ENCODE measurements around the gene RCCD1. TPM values are rescaled to one million over a fixed set of nuclear protein-coding genes. Genes with fewer than 3 reads are reported as not detected.
"Not testable (repeated sequence)": the region's sequence is repeated elsewhere in the genome, so short reads cannot be mapped to it uniquely, and the experiment has no call there.

Gene RCCD1
- polyA plus RNA-seq, 1 donor from 2014 or later = 4.5 TPM

DNA sequence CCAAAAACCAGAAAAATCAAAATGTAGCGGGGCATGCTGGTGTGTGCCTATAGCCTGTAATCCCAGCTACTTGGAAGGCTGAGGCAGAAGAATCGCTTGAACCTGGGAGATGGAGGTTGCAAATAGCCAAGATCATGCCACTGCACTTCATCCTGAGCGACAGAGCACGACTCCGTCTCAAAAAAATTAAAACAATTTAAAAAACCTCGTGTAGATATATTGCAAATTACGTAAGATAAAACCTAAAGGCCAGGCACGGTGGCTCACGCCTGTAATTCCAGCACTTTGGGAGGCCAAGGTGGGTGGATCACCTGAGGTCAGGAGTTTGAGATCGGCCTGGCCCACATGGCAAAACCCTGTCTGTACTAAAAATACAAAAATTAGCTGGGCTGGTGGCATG is 27.9 kb upstream of the RCCD1 start:
- H3K9ac ChIP-seq (ENCODE audit: low read length); H3K27me3 ChIP-seq (ENCODE audit: insufficient read depth, low read depth, low read length); H3K27ac ChIP-seq (ENCODE audit: low read length); H3K4me2 ChIP-seq (ENCODE audit: low read length); H4K20me1 ChIP-seq (ENCODE audit: insufficient read depth); H2AFZ ChIP-seq (ENCODE audit: low read depth, low read length); H3K9me2 ChIP-seq (ENCODE audit: insufficient read depth, low read length); H3F3A ChIP-seq (ENCODE audit: insufficient read depth, low read length, poor library complexity, severe bottlenecking); H3K36me3 ChIP-seq (ENCODE audit: insufficient read depth, low read length); H3K9me3 ChIP-seq (ENCODE audit: low read length); H3K79me2 ChIP-seq (replicated peaks; ENCODE audit: insufficient read depth, low read length); H3K4me3 ChIP-seq (ENCODE audit: low read length): not testable (repeated sequence)

- not testable (repeated sequence) for H3K27ac ChIP-seq (ENCODE audit: low read length); H3K9me2 ChIP-seq (ENCODE audit: insufficient read depth, low read length); H2AFZ ChIP-seq (ENCODE audit: low read depth, low read length); H3K9ac ChIP-seq (ENCODE audit: low read length); H3K79me2 ChIP-seq (replicated peaks; ENCODE audit: insufficient read depth, low read length); H3K27me3 ChIP-seq (ENCODE audit: insufficient read depth, low read depth, low read length); H3F3A ChIP-seq (ENCODE audit: insufficient read depth, low read length, poor library complexity, severe bottlenecking); H4K20me1 ChIP-seq (ENCODE audit: insufficient read depth); H3K36me3 ChIP-seq (ENCODE audit: insufficient read depth, low read length); H3K4me2 ChIP-seq (ENCODE audit: low read length); H3K9me3 ChIP-seq (ENCODE audit: low read length); H3K4me3 ChIP-seq (ENCODE audit: low read length)
Observed at GRCh38 chr15:90928106-90928505, 26.6 kb upstream of the RCCD1 start.

GRCh38 chr15:90929246-90930019 is 25.3 kb upstream of the RCCD1 start:
- H3K4me2 ChIP-seq (ENCODE audit: low read length) = no peak overlapping the region
- TF ChIP-seq SMC3 (conservative IDR thresholded peaks at IDR 0.05; ENCODE audit: poor library complexity) (no peak), RAD21 (conservative IDR thresholded peaks at IDR 0.05) (no peak)
- H2AFZ ChIP-seq (ENCODE audit: low read depth, low read length) = no peak overlapping the region
- no peaks in the 10 kb centered on the region for H3K9me3 ChIP-seq (ENCODE audit: low read length)
- no peaks in the 10 kb centered on the region for H3K36me3 ChIP-seq (ENCODE audit: insufficient read depth, low read length)
- H3F3A ChIP-seq (ENCODE audit: insufficient read depth, low read length, poor library complexity, severe bottlenecking) = no peaks in the 10 kb centered on the region
- no peak overlapping the region for H3K27ac ChIP-seq (ENCODE audit: low read length)
- no peaks in the 10 kb centered on the region for H4K20me1 ChIP-seq (ENCODE audit: insufficient read depth)
- H3K27me3 ChIP-seq (ENCODE audit: insufficient read depth, low read depth, low read length) = no peaks in the 10 kb centered on the region
- no peaks in the 10 kb centered on the region for H3K9me2 ChIP-seq (ENCODE audit: insufficient read depth, low read length)
- H3K79me2 ChIP-seq (replicated peaks; ENCODE audit: insufficient read depth, low read length) = no peaks in the 10 kb centered on the region
- H3K9ac ChIP-seq (ENCODE audit: low read length) = no peak overlapping the region
- no peak overlapping the region for H3K4me3 ChIP-seq (ENCODE audit: low read length)

DNA sequence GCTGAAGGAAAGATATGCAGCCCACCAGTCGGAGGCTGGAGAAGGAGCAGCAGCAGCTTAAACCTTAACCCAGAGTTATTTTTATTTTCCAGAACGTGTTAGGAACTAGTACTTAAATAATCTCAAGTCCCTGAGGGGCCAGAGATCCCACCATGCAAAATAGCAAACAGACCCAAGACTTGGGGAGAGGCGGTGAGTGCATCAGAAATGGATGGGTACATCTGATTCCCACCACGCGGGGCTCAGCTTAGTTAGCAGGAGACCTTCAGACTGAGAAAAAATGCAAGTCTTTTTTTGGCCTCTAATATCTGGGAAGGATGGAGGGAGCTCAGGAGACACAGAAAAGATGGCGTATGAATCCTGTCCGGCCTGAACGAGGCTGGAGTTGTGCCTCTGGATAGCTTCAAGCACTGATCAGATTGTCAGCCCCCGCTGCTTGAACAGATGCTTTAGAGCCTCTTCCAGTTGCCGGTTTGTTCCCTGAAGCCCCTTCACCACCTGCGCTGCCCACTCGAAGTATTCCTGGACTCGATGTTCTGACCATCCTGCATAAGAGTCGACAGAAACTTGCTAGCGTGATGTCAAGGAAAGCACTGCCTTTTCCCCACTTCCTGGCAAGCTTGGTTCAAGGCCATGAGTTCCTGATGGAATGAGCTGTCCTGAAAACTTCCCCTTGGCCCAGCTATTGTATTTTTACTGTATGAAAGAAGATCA is 23.7 kb upstream of the RCCD1 start:
- no peaks in the 10 kb centered on the region for H3K9me3 ChIP-seq (ENCODE audit: low read length)
- H3K9ac ChIP-seq (ENCODE audit: low read length) = no peak overlapping the region
- H3K4me2 ChIP-seq (ENCODE audit: low read length) = no peak overlapping the region
- no peaks in the 10 kb centered on the region for H3K27me3 ChIP-seq (ENCODE audit: insufficient read depth, low read depth, low read length)
- no peak overlapping the region for H2AFZ ChIP-seq (ENCODE audit: low read depth, low read length)
- no peaks in the 10 kb centered on the region for H3K9me2 ChIP-seq (ENCODE audit: insufficient read depth, low read length)
- H3F3A ChIP-seq (ENCODE audit: insufficient read depth, low read length, poor library complexity, severe bottlenecking) = no peaks in the 10 kb centered on the region
- TF ChIP-seq, protein P1, sequence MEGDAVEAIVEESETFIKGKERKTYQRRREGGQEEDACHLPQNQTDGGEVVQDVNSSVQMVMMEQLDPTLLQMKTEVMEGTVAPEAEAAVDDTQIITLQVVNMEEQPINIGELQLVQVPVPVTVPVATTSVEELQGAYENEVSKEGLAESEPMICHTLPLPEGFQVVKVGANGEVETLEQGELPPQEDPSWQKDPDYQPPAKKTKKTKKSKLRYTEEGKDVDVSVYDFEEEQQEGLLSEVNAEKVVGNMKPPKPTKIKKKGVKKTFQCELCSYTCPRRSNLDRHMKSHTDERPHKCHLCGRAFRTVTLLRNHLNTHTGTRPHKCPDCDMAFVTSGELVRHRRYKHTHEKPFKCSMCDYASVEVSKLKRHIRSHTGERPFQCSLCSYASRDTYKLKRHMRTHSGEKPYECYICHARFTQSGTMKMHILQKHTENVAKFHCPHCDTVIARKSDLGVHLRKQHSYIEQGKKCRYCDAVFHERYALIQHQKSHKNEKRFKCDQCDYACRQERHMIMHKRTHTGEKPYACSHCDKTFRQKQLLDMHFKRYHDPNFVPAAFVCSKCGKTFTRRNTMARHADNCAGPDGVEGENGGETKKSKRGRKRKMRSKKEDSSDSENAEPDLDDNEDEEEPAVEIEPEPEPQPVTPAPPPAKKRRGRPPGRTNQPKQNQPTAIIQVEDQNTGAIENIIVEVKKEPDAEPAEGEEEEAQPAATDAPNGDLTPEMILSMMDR (IDR thresholded peaks at IDR 0.05; ENCODE audit: poor library complexity, severe bottlenecking) = no peak
- TF ChIP-seq TAF1 (IDR thresholded peaks at IDR 0.05; ENCODE audit: low read depth) (no peak), EZH2 (IDR thresholded peaks at IDR 0.05; ENCODE audit: borderline replicate concordance, insufficient read depth, low read length, poor library complexity, severe bottlenecking) (no peak), POLR2AphosphoS5 (IDR thresholded peaks at IDR 0.05) (no peak), SMC3 (conservative IDR thresholded peaks at IDR 0.05; ENCODE audit: poor library complexity) (no peak)
- peaks cover 8% of the 10 kb centered on the region for H3K79me2 ChIP-seq (replicated peaks; ENCODE audit: insufficient read depth, low read length)
- H4K20me1 ChIP-seq (ENCODE audit: insufficient read depth) = no peaks in the 10 kb centered on the region
- H3K27ac ChIP-seq (ENCODE audit: low read length) = no peak overlapping the region
- peak overlapping the region; percentile 94 for H3K4me3 ChIP-seq (ENCODE audit: low read length)
- H3K36me3 ChIP-seq (ENCODE audit: insufficient read depth, low read length) = no peaks in the 10 kb centered on the region

Measured in neural cell (in vitro differentiated cells).